GM19455 (cell line): ENCODE data around the gene HSD17B10.
"Not testable (repeated sequence)": the region's sequence is repeated elsewhere in the genome, so short reads cannot be mapped to it uniquely, and the experiment has no call there.

Experiments
- ATAC-seq: cut with Tn5 transposase; IDR thresholded peaks from one replicate; pipeline ENCODE4 v1.9.1; 2021; ENCODE audit not compliant: unreplicated experiment

The HSD17B10 gene

DNA sequence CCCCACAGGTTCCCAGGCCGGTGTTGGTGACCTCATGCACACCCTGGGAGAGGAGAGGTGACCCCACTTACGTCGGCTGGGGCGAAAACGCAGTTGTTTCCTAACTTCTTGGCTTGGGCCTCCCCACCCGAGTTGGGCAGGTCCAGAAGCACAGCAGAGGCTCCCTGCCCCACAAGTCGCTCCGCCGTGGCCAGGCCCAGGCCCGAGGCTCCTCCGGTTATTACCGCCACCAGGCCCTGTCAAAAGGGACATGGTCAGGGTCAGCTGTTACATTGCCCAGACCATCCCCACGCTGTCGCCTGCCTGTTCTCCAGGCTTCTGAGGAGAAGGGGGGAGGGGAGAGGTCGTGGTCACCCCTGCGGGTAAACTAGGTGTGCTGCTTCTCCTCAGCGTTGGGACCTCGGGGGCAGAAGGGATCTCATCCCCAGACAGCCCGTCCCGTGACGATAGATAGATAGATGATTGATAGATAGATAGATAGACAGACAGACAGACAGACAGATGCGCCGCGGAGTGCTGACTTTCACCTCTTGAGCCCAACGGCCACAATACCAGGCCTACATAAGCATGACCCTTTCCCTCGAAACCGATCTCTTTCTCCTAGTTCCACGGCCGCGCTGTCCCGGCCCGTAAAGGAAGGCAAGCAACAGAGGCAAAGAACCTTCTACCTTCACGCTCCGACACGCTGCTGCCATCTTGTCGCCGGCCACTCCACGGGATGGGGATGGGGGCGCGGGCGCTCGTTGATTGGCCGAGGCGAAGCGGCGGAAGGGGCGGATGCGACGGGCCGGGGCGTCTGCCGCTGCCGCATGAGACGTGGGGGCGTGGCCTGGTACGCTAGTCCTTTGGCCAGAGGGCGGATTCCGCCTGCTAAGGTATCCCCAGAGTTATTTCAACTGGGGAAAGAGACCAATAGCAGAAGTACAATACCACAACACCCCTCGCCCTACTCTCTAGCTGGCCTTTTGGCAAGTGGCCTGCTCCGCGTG is at the start of gene HSD17B10:
HSD17B10 (minus strand) TSS at position 720 of the 989 bp plus-strand sequence; CDS start at position 695, 25 bp downstream.
- peak; percentile 91 for ATAC-seq

- ATAC-seq: no peak
These were observed 49.2 kb upstream of the HSD17B10 start for GRCh38 chrX:53483416-53483815.

DNA sequence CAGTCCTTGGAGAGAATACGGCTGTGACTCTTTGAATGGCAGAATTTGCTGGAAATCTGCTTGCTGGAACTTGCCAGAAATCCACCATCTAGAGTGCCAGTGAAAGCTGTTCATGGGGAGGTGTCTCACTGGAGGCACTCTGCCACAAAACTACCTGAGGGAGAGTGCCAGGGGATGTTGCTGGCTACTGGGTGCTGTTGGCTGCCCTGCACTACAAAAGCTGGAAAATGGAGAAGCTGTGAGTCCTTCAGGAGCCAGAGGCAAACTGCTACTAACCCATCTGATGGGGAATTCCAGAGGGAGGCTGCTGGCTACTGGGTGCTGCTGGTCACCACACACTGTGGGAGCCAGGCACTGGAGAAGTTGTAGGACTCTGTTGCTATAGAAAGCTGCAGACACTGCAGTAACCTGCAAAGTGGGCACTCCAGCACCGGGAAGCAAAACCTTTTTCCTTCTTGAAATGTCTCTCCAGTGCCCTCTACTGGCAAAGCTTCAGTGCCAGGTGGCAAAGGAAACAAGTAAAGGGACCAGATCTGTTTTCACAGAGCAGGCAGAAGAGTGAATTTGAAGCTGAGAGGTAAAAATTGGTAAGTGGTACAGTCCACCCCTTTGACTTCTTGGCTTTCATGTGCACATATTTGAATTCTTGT is 47.8 kb upstream of the HSD17B10 start:
- ATAC-seq: no peak

- ATAC-seq: no peak
These were observed 46.9 kb upstream of the HSD17B10 start for GRCh38 chrX:53481093-53481492.

DNA sequence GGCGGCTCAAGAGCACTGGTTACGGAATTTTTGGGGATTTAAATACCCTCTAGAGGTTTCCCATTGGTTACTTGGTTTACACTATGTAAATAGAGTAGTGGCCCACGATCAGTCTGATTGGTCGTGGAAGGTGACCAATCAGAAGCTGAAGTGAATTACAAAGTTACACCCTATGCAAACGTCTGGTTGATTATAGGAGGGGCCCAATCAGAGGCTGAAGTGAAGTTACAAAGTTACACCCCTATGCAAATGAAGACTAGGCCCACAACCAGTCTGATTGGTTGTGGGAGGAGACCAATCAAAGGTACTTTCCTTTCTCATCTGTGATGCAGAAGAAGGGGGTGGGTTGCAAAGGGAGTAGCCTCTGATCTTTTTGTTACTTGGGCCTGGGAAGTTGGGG is 45.1 kb upstream of the HSD17B10 start:
- no peak for ATAC-seq

DNA sequence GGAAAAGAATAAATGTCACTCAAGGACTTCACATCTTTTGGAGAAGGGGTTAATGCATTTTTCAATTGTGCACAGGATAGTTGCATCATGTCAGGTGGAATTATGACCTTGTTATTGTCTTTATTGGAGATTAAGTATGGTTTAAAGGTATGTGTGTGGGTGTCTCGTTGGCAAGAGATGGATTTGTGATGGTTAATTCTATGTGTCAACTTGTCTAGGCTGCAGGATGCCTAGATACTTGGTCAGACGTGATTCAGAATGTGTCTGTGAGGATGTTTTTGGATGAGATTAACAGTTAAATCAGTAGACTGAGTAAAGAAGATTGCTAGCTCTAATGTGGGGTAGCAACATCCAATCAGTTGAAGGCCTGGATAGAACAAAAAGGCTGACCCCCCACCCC is 42.2 kb upstream of the HSD17B10 start:
- ATAC-seq: no peak

GRCh38 chrX:53474707-53475106 is 40.5 kb upstream of the HSD17B10 start:
- ATAC-seq: no peak

DNA sequence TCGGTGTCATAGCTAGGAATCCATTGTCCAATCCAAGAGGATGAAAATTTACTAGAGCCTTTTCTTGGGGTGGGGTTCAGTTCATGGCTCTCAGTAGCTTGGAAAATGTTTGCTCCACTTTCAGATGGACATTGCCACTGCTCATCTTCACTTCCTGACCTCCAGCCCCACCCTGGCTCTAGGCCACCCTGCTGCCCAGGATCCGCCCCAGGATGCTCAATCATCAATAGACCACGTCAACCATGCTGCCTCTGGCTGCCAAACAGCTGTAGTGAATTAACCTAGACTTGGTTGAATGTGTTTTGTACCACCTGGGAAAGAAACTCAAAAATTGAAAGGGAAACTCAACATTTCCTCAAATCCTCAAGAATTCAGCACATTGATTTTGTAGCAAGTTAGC is 37.2 kb upstream of the HSD17B10 start:
- no peak for ATAC-seq

GRCh38 chrX:53468659-53469058 is 34.5 kb upstream of the HSD17B10 start:
- not testable (repeated sequence) for ATAC-seq

- no peak for ATAC-seq
These were observed 23.9 kb upstream of the HSD17B10 start for GRCh38 chrX:53458082-53458481.

DNA sequence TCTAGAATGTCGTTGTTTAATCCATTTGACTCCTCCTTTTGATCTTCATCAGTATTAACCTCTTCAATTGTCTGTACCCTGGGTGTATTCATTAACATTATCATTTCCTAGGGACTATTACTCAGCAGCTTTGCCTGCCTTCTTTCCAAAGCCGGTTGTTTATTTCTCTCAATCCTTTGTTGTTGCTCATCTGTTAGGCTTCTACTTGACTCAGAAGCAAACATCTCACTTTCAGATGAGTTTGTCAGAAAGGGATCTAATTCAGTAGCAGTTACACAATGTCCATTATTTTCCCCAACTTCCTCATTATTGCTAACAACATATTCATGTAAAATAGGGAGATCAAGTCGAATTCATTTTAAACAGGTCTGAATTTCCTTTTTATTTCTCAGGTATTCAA is 22.1 kb upstream of the HSD17B10 start:
- ATAC-seq: no peak

DNA sequence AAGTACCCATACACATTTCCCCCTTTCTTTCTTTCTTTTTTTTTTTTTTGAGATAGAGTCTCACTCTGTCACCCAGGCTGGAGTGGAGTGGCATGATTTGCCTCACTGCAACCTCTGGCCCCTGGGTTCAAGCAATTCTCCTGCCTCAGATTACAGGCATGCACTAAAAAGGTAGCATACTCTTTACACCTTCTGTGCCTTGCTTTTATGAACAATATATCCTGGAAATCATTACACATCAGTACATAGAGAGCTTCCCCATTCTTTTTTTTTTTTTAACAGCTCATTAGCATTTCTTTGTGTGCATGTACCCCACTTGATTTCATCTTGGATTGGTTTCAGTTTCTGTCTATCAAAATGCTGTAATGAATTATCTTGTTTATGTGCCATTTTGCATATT is 18.6 kb upstream of the HSD17B10 start:
- ATAC-seq: no peak

DNA sequence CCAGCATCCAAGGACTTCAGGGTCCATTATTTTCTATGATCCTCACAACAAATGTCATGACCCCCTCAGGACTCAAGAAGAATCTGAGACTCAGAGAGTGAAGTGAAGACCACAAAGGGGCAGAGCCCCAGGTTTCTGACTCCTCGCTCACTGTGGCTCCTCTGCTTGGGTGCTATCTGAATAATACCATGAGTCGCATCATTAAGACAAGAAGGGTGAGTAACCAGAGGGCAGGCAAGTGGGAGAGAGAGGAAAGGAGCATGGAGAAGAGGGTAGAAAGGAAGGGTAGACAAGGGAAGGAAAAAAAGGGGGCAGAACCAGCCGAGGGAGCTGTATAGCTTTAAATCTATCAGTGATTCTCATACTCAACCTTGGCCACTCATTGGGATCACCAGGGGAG is 15.5 kb upstream of the HSD17B10 start:
- no peak for ATAC-seq

DNA sequence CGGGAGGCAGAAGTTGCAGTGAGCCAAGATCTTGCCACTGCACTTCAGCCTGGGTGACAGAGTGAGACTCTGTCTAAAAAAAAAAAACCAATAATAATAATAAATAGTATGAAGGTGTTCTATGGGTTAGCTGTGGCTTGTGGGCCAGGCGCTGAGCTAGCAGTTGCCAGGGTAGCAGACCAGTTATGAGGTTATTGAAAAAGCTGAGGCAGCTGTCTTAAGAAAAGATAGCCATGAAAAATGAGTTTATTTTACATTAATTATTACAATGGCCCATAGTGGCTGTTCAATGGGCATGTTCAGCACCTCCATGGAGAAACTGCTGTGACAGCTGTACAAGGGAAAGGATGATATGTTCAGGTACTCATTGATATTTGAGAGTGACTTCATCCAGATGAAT is 13.3 kb upstream of the HSD17B10 start:
- ATAC-seq: no peak

- no peak for ATAC-seq
These were observed 11.8 kb upstream of the HSD17B10 start for GRCh38 chrX:53445977-53446376.

DNA sequence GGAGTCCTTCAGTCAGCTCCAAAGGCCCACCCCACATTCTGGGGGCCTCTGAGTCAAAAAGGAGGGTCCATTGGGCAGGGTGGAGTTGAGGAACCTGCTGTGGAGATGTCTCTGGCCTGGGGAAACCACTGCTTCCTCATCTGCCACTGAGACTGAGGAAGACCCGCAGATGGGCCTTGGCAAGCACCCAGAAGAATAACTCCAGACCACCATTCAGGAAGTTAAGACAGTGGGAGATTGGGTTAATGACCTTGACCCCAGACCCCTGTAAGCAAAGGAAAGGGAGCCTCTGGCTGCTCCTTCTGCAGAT is 8.1 kb upstream of the HSD17B10 start:
- ATAC-seq: no peak

DNA sequence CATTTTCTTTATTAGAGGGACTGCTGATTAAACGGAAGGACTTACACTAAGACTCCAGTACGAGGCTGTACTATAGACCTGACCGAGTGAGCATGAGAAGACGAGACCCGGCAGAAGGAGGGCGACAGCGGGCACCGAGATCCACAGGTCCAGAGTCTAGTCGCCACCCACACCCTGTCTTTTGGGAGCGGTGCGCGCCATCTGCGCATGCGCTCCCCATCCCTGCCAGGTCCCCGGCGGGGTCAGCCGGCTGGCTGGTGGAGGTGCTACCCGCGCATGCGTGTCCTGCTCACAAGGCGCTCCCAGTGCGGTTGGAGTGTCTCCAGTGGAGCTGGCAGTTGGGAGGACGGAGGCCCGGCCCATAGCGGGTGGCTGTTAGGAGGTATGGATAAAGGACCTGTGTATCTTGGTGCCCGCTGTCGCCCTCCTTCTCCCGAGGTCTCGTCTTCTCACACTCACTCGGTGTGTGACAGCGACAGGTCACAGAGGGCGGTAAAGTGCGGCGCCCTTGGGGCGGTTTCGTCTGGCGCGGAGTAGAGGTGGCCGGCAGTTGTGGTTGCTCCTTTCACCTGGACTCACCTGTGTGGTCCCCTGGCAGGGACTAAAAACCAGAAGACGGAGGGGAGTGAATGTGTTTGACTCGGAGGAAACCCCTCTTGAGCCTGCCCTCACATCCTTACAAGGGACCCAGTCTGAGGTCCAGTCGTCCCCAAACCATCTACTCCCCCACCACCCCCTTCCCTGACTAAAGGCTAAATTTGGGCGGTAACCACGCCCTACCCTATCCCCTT is 7.6 kb upstream of the HSD17B10 start:
- ATAC-seq: no peak

- ATAC-seq: no peak
These were observed 6.7 kb upstream of the HSD17B10 start for GRCh38 chrX:53440621-53441517.

GRCh38 chrX:53440101-53440500 is 5.9 kb upstream of the HSD17B10 start:
- no peak for ATAC-seq

DNA sequence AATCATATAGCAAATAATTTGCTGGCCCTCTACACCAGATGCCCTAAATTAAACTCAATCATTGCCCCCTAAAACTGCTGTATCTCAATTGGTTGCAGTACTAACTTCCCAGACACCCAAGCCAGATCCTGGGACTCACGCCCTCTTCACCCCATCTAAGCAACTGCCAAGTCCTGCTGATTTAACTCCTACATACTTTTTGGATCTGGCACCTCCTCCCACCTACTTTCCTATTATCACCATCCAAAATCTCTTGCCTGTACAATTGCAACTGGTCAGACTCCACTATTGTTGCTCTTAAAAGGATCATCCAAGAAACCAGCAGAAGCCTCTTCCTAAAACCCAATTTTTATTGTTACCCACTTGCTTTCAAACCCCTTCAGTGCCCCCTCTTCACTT is 4.7 kb upstream of the HSD17B10 start:
- ATAC-seq: no peak
